ENCODE data around the gene C11orf97.
A peak's percentile ranks its signal among the peaks of the same experiment; 100 is the strongest.
"Not testable (repeated sequence)": the region's sequence is repeated elsewhere in the genome, so short reads cannot be mapped to it uniquely, and the experiment has no call there.

Gene C11orf97

GRCh38 chr11:94553938-94554337 is 41.7 kb downstream of the C11orf97 start:
- no peak for DNase-seq
- intact Hi-C loops (cut with DNase I), result no loop called here

DNA sequence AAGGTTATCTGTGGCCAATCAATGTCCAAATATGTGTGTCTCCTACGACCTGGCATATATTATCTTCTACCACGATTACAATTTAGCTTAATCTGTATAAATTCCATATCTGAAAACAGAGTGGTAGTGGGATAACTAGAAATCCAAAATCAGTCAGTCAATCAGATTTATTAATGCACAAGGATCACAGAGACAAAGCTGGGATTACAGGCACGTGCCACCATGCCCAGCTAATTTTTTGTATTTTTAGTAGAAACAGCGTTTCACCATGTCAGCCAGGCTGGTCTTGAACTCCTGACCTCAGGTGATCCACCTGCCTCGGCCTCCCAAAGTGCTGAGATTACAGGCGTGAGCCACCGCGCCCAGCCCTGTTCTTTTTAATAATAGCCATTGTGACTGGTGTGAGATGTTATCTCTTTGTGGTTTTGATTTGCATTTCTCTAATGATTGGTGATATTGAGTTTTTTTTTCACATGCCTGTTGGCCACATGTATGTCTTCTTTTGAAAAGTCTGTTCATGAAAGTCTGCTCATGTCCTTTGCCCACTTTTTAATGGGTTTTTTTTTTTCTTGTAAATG is 43.6 kb downstream of the C11orf97 start:
- DNase-seq; intact Hi-C loops (cut with DNase I): not testable (repeated sequence)

DNA sequence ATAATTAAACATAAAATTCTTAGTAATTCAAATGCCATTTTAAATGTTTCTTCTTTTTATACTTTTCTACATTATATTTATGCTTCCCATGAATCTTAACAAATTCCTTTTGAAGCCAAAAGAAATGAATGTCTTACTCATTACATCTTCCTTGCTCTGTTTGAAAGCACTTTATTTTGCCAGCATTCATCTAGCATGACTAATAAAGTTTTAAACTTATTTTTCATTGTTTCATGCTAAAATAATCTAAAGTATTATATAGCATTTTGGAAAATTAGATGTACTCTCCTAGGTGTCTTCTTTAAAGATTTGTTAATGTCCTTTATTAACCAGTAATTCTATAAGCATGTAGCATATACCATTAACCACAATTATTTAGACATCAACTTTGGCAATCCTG is 45.2 kb downstream of the C11orf97 start:
- intact Hi-C loops (cut with DNase I), result no loop called here
- DNase-seq, result no peak

GRCh38 chr11:94557992-94558391 is 45.7 kb downstream of the C11orf97 start:
- no peak for DNase-seq
- intact Hi-C loops (cut with DNase I), result no loop called here

- no peak for DNase-seq
- intact Hi-C loops (cut with DNase I), result no loop called here
These were observed 46.2 kb downstream of the C11orf97 start for GRCh38 chr11:94558468-94558867.

GRCh38 chr11:94558932-94559331 is 46.7 kb downstream of the C11orf97 start:
- no peak for DNase-seq
- intact Hi-C loops (cut with DNase I), result no loop called here

GRCh38 chr11:94559361-94559760 is 47.1 kb downstream of the C11orf97 start:
- intact Hi-C loops (cut with DNase I), result no loop called here

DNA sequence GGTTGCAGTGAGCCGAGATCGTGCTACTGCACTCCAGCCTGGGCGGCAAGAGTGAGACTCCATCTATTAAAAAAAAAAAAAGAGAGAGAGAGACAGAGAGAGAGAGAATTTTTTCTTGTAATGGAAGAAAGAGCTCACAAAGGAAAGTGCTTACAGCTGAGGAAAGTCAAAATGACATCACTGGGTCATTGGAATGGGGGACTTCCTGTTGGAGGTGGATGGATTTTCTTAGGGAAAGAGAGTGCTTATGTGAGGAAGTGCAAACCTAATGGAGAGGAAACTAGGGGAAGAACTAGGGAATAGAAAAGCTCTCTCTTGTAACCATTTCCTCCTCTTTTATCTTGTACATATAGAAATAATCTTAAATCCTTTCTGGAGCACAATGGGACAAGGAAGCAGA is 48.6 kb downstream of the C11orf97 start:
- intact Hi-C loops (cut with DNase I), result no loop called here
- no peak for DNase-seq

More at GRCh38 chr11:94559361-94559760, 47.1 kb downstream of the C11orf97 start:
- DNase-seq, result no peak

GRCh38 chr11:94563176-94563847 is 51.1 kb downstream of the C11orf97 start:
- intact Hi-C loops (cut with DNase I), result no loop called here
- DNase-seq, result no peak

DNA sequence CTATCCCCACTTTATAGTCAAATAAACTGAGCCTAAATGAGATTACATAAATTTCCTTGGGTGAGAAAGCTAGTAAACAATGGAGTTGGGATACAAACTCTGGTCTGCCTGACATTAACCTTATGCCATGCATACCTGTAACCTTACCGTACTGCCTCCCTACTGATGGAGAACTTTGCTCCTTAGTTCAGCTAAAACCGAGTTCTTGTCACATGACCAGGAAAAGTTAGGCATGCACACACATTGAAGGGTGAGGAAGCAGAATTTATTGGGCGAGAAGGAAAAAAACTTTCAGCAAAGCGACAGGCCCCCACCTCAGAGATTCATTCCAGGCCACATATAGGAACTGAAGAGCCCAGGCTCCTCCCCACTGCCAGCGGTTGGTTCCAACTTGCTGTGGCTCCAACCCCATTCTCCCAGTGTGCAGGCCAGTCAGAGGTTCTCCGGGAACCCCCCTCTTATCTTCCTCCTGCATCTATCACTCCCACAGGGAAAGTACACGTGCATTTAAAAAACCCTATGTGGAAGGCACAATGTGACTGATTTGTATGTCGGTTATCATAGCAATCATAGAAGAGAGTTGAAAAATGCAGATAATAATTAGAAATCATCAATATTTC is 51.7 kb downstream of the C11orf97 start:
- DNase-seq, result no peak
- intact Hi-C loops (cut with DNase I), result no loop called here

GRCh38 chr11:94567181-94567670 is 55.0 kb downstream of the C11orf97 start, which contains the start of gene PIWIL4:
TSS of gene PIWIL4 (plus strand) at chr11:94567368. CDS start at chr11:94567519, 151 bp downstream.
- intact Hi-C loops (cut with DNase I), result no loop called here
- DNase-seq, result peak in 1 of 10 donors; percentile 44

DNA sequence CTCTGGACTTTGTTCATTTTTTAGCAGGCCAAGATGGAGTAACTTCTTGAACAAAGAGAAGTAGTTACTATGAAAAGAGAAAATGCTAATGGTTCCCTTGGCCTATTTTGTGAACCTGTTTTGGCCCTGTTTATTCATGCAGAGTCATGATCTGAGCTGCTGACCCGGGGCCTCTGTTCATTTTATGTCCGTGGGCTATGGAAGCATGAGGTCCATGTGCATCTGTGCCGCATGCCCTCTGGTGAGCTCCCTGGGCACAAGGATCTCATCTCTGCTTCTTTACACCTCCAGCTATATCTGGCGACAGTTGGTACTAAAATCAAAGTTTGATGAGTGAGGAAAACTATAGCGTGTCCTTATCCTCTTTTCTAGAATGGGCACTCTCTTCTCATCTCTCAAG is 55.9 kb downstream of the C11orf97 start:
- intact Hi-C loops (cut with DNase I), result no loop called here

DNA sequence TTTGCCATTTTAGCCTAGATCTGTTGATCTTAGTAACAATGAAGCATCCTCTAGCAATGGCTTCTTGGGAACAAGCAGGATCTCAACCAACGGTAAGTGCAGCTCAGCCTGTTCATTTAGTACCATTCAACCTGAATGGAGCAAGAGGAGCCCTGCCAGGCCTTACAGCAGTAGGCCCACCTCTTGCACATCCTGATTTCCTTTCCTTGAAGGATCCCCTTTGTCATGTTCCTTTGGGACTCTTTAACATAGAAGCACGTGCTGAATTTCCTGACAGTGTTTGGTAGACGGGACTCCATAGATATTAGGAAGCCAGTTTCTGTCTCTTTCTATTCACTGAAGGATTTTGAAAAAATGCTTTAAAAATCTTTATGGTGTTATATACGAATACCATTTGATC is 56.5 kb downstream of the C11orf97 start:
- DNase-seq, result no peak
- intact Hi-C loops (cut with DNase I), result no loop called here

More for the DNA sequence above, 55.9 kb downstream of the C11orf97 start:
- no peak for DNase-seq

DNA sequence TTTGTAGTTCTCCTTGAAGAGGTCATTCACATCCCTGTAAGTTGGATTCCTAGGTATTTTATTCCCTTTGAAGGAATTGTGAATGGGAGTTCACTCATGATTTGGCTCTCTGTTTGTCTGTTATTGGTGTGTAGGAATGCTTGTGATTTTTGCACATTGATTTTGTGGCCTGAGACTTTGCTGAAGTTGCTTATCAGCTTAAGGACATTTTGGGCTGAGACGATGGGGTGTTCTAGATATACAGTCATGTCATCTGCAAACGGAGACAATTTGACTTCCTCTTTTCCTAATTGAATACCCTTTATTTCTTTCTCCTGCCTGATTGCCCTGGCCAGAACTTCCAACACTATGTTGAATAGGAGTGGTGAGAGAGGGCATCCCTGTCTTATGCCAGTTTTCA is 60.7 kb downstream of the C11orf97 start:
- intact Hi-C loops (cut with DNase I); DNase-seq: not testable (repeated sequence)

DNA sequence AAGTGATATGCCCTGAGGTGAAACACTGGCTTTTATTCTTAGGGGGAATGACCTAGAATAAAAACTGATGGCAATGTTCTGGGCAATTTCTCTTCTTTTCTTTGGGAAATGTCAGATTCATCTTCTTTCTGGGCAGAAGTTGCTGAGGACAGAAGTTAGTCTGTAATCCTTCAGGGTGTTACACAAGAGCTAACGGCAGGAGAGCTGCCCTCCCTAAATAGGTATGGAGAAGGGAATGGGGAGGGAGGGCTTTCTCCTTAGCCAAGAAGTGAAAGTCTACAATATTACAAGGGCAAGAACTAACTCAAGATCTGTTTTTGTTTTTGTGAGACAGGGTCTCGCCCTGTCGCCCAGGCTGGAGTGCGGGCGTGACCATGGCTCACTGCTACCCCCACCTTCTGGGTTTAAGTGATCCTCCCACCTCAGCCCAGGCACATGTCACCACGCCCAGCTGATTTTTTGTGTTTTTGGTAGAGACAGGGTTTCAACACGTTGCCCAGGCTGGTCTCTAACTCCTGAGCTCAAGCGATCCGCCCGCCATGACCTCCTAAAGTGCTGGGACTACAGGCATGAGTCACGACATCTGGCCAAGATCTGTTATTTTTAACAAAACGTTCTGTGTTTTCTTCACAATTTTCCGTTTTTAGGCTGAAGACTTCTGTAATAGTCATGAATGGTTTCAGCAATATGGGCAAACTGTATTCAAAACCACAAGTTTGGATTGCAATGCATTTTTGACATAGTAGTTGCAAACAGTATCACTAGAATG is 62.1 kb downstream of the C11orf97 start:
- no peak for DNase-seq
- intact Hi-C loops (cut with DNase I), result no loop called here

DNA sequence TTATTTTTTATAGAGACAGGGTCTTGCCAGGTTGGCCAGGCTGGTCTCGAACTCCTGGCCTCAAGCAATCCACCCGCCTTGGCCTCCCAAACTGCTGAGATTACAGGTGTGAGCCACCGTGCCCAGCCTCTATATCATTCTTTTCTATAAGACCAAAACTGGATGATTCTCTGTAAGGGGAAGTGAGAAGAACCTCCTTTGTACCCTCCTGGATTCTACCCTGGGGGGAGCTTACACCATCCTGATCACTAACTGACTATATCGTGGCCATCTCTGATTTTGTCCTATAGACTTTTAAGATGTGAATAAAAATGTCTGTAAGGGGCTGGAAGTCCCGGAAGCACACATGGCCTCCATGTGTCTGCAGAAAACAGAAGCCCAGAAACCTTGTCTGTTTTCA is 64.0 kb downstream of the C11orf97 start:
- intact Hi-C loops (cut with DNase I), result no loop called here
- no peak for DNase-seq

DNA sequence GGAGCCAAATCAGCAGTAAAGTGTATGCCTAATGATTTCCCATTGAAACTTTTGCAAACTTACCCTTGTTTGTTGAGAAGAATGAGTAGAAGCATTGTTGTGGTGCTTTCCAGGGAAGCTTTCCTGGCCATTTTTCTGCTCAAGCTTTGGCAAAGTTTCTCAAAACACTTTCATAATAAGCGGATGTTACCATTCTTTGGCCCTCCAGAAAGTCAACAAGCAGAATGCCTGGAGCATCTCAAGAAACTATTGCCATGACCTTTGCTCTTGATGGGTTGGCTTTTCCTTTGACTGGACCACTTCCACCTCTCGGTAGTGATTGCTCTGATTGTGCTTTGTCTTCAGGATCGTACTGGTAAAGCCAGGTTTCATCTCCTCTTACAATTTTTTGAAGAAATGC is 65.6 kb downstream of the C11orf97 start:
- DNase-seq, result no peak
- intact Hi-C loops (cut with DNase I), result no loop called here
